Osteoblast (primary cell): Measurements from ENCODE around the gene RCOR1. TPM values are rescaled to one million over a fixed set of nuclear protein-coding genes. Genes with fewer than 3 reads are reported as not detected.

Experiments used
- DNase-seq: peaks from one replicate; pipeline ENCODE4 v3.0.0; 2011; ENCODE audit warnings: low spot score, mixed read lengths; ENCODE audit not compliant: insufficient read length; ENCODE audit errors: missing footprints
- H2AFZ ChIP-seq: 2 replicates; pipeline ENCODE4 v1.6.0; 2011; ENCODE audit warnings: mild to moderate bottlenecking, low read length
- H3K27ac ChIP-seq: 2 replicates; pipeline ENCODE4 v1.5.1; 2011; ENCODE audit warnings: mild to moderate bottlenecking, low read depth, low read length, moderate library complexity
- H3K27me3 ChIP-seq: 2 replicates; pipeline ENCODE4 v1.6.0; 2012; ENCODE audit warnings: mild to moderate bottlenecking, control low read depth, inconsistent platforms, low read length, moderate library complexity; ENCODE audit not compliant: insufficient read depth
- H3K36me3 ChIP-seq: 2 replicates; pipeline ENCODE4 v1.5.1; 2011; ENCODE audit warnings: mild to moderate bottlenecking, low read length, control low read depth, moderate library complexity; ENCODE audit not compliant: insufficient read depth
- H3K4me1 ChIP-seq: 2 replicates; pipeline ENCODE4 v1.5.1; 2011; ENCODE audit warnings: mild to moderate bottlenecking, low read length, control low read depth, moderate library complexity; ENCODE audit not compliant: insufficient read depth
- H3K4me2 ChIP-seq: 2 replicates; pipeline ENCODE4 v1.6.0; 2011; ENCODE audit warnings: mild to moderate bottlenecking, low read length; ENCODE audit not compliant: insufficient read depth
- H3K4me3 ChIP-seq: fragments of 200-600 bp; sonication (generic); 3 replicates; pipeline ENCODE4 v1.5.1; 2012; ENCODE audit warnings: mild to moderate bottlenecking, low read length, inconsistent platforms; ENCODE audit not compliant: insufficient read depth
- H3K79me2 ChIP-seq: 2 replicates; pipeline ENCODE4 v1.6.0; 2012; ENCODE audit warnings: mild to moderate bottlenecking, low read length, control low read depth, inconsistent platforms; ENCODE audit not compliant: insufficient read depth
- H3K9me3 ChIP-seq: 2 replicates; pipeline ENCODE4 v1.5.1; 2011; ENCODE audit warnings: low read depth, low read length, control low read depth
- H4K20me1 ChIP-seq: 2 replicates; pipeline ENCODE4 v1.6.0; 2012; ENCODE audit warnings: mild to moderate bottlenecking, low read length, control low read depth; ENCODE audit not compliant: insufficient read depth
- CTCF ChIP-seq: IDR thresholded peaks from 2 replicates; pipeline ENCODE4 v1.5.1; 2011; ENCODE audit warnings: mild to moderate bottlenecking, low read depth, low read length, moderate library complexity; ENCODE audit errors: extremely low read depth
- total RNA-seq: library from RNA; depleted of rRNA; stranded (reverse); fragments of >200 nt; gene quantifications from 2 replicates; pipeline ENCODE4 v1.2.3, GENCODE V29; 2012

The RCOR1 gene
- total RNA-seq, 1 donor: 11.6 TPM

DNA sequence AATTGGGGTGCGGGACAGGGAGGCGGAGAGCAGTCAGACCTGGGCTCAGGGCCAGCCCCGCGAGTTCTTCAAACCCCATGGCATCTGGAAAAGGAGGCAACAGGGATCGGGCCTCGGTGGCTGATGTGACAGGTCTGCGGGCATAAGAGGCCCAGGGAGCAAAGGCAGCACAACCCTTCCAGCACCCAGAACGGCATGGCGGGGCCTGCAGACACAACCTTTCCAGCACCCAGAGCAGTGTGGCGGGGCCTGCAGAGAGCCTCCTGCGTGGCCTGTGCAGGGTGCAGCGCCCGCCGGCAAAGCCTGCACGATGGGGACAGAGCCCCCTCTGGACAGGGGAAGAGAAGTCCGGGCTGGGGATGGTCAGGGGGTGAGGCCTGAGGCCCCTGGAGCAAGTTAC is 158.6 kb downstream of the RCOR1 start:
- DNase-seq: peak; percentile 29
- no peaks in the 10 kb centered on the region for H3K4me1 ChIP-seq
- no peak overlapping the region for H3K4me2 ChIP-seq
- no peaks in the 10 kb centered on the region for H3K27me3 ChIP-seq
- H3K79me2 ChIP-seq: no peaks in the 10 kb centered on the region
- H3K4me3 ChIP-seq: no peak overlapping the region
- H4K20me1 ChIP-seq: no peaks in the 10 kb centered on the region
- no peak overlapping the region for H2AFZ ChIP-seq
- H3K9me3 ChIP-seq: no peaks in the 10 kb centered on the region
- H3K36me3 ChIP-seq: no peaks in the 10 kb centered on the region
- H3K27ac ChIP-seq: no peak overlapping the region
- TF ChIP-seq CTCF: no peak

DNA sequence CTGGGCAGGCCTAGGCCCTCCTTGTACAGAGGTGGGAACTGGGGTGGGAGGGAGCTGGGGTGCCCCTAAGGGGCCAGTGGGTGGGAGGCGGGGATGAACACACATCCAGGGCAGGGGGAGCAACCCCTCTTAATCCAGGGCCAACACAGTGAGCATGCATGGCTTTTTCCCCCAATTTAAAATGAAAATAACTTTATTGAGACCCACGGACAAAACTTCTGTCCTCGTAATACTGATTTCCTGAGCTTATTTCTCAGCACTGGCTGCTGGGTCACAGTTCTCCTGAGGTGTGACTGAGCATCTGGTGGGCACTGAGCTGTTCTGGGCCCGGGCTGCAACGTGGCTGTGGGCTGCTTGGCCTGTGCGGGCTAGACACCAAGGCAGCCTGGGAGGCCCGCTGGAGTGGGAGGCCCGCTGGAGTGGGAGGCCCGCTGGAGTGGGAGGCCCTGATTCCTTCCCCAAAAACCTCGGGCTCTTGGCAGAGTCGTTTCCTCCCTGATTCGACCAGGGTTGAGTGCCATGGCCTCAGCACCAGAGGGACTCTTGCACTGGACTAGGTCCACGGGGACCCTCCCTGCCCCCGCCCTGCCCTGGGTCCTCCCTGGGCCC is 159.9 kb downstream of the RCOR1 start:
- Histone ChIP-seq H3K27me3 (no peaks in the 10 kb centered on the region), H3K27ac (no peak overlapping the region)
- no peak for TF ChIP-seq CTCF

DNA sequence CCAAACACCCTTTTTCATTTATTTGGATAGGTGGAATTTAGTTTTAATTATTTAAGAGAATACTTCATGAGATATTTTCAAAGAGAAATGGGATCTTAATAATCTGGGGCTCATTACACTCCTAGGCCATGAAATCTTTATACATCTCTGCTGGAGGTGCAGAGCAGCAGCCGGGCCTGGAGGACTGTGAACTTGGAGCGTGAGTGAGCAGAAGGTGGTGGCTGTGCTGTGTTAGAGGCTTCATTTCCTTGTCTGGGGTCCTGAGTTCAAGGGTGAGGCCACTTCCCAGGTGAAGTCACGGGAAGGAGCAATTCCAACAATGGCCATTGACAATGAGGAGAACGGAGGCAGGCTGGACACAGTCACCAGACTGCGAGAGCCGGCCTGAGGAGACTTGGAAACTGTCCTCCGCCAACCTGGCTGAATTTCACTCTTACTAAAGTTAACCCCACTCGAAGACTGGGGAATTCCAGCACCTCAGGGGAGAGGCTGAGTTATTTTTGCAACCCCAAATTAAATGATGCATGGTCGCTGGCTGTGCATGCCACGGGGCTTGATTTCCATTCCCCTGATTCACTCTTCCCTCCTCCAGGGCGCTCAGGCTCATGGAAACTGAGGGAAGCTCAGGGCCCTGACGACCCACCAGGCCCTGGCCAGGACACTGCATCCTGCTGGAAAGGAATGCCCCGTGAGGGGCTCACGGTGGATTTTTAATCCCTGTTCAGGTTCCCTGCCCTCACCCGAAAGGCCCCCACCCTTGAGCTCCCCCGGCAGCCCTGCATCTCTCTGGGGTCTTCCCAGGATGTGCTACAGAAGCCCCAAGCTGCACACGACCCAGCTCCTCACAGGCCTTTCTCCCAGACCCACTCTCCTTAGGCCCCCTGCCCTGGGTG is 162.2 kb downstream of the RCOR1 start:
- no peaks in the 10 kb centered on the region for H3K79me2 ChIP-seq
- peaks cover 1% of the 10 kb centered on the region for H3K27me3 ChIP-seq
- no peak overlapping the region for H3K4me2 ChIP-seq
- no peaks in the 10 kb centered on the region for H4K20me1 ChIP-seq
- peak; percentile 54 for DNase-seq
- no peak for TF ChIP-seq CTCF
- no peak overlapping the region for H3K4me3 ChIP-seq
- H2AFZ ChIP-seq: no peak overlapping the region
- H3K36me3 ChIP-seq: no peaks in the 10 kb centered on the region
- no peaks in the 10 kb centered on the region for H3K9me3 ChIP-seq
- H3K27ac ChIP-seq: no peak overlapping the region
- no peaks in the 10 kb centered on the region for H3K4me1 ChIP-seq

More for the DNA sequence above, 159.9 kb downstream of the RCOR1 start:
- no peaks in the 10 kb centered on the region for H3K9me3 ChIP-seq
- H3K79me2 ChIP-seq: no peaks in the 10 kb centered on the region
- H2AFZ ChIP-seq: no peak overlapping the region
- no peaks in the 10 kb centered on the region for H4K20me1 ChIP-seq
- no peak overlapping the region for H3K4me2 ChIP-seq
- no peak overlapping the region for H3K4me3 ChIP-seq
- H3K4me1 ChIP-seq: no peaks in the 10 kb centered on the region
- DNase-seq: peak; percentile 11
- no peaks in the 10 kb centered on the region for H3K36me3 ChIP-seq

GRCh38 chr14:102757646-102758045 is 165.2 kb downstream of the RCOR1 start:
- H4K20me1 ChIP-seq: no peaks in the 10 kb centered on the region
- no peaks in the 10 kb centered on the region for H3K9me3 ChIP-seq
- H3K4me1 ChIP-seq: no peaks in the 10 kb centered on the region
- no peak overlapping the region for H3K4me3 ChIP-seq
- no peaks in the 10 kb centered on the region for H3K36me3 ChIP-seq
- no peak overlapping the region for H3K27ac ChIP-seq
- no peak overlapping the region for H2AFZ ChIP-seq
- DNase-seq: peak; percentile 61
- H3K79me2 ChIP-seq: no peaks in the 10 kb centered on the region
- peaks cover 17% of the 10 kb centered on the region for H3K27me3 ChIP-seq
- no peak overlapping the region for H3K4me2 ChIP-seq
- TF ChIP-seq CTCF: no peak
